GM12891 (cell line): ENCODE measurements around the gene CHI3L1.

Experiments
- DNase-seq: peaks from one replicate; pipeline ENCODE4 v3.0.0; 2011; ENCODE audit warnings: low spot score; ENCODE audit not compliant: insufficient read length
- FAIRE-seq: peaks from 2 replicates; lab custom pipeline; 2011; peaks lifted over from hg19 to GRCh38; lab: Jason Lieb, UNC
- PAX5 ChIP-seq: IDR thresholded peaks from 2 replicates; pipeline ENCODE4 v1.6.1; 2011; ENCODE audit warnings: low read length, moderate library complexity, mild to moderate bottlenecking; ENCODE audit not compliant: insufficient read depth, severe bottlenecking
- POLR2A ChIP-seq: IDR thresholded peaks from 2 replicates; pipeline ENCODE4 v1.6.1; 2011; ENCODE audit warnings: low read depth, low read length, control low read depth
- POLR2AphosphoS5 ChIP-seq: IDR thresholded peaks from 2 replicates; pipeline ENCODE4 v1.6.1; 2011; ENCODE audit warnings: low read depth, low read length, control low read depth
- POU2F2 ChIP-seq: IDR thresholded peaks from 2 replicates; pipeline ENCODE4 v1.6.1; 2011; ENCODE audit warnings: low read depth, mild to moderate bottlenecking, control low read depth, low read length, moderate library complexity
- SPI1 ChIP-seq: IDR thresholded peaks from 2 replicates; pipeline ENCODE4 v1.6.1; 2011; ENCODE audit warnings: low read depth, low read length, control low read depth
- TAF1 ChIP-seq: IDR thresholded peaks from 2 replicates; pipeline ENCODE4 v1.6.1; 2011; ENCODE audit warnings: low read depth, low read length, control low read depth

The CHI3L1 gene

GRCh38 chr1:203190949-203191348, 4.4 kb upstream of the CHI3L1 start:
- no peak for TF ChIP-seq POLR2A
- TF ChIP-seq POLR2AphosphoS5 = no peak
- TF ChIP-seq SPI1 = no peak
- no peak for TF ChIP-seq POU2F2
- no peak for TF ChIP-seq TAF1
- no peak for TF ChIP-seq PAX5
- FAIRE-seq = no peak
- no peak for DNase-seq

- no peak for FAIRE-seq
- TF ChIP-seq TAF1 (no peak), SPI1 (no peak), POLR2AphosphoS5 (no peak)
- DNase-seq = no peak
Measured at GRCh38 chr1:203189951-203190352, 3.4 kb upstream of the CHI3L1 start.

- DNase-seq (no peak), FAIRE-seq (no peak)
- TF ChIP-seq SPI1 (no peak), TAF1 (no peak), POLR2AphosphoS5 (no peak), POU2F2 (no peak), POLR2A (no peak), PAX5 (no peak)
Measured at GRCh38 chr1:203188686-203189232, 2.3 kb upstream of the CHI3L1 start.

GRCh38 chr1:203187689-203188264, 1.3 kb upstream of the CHI3L1 start:
- FAIRE-seq (no peak), DNase-seq (no peak)
- TF ChIP-seq PAX5 (no peak), POLR2A (no peak), TAF1 (no peak), SPI1 (no peak), POU2F2 (no peak), POLR2AphosphoS5 (no peak)

- DNase-seq = no peak
- TF ChIP-seq POLR2A (no peak), POU2F2 (no peak), SPI1 (no peak), PAX5 (no peak), TAF1 (no peak), POLR2AphosphoS5 (no peak)
- FAIRE-seq = no peak
Measured at GRCh38 chr1:203187304-203187685, 791 bp upstream of the CHI3L1 start.

DNA sequence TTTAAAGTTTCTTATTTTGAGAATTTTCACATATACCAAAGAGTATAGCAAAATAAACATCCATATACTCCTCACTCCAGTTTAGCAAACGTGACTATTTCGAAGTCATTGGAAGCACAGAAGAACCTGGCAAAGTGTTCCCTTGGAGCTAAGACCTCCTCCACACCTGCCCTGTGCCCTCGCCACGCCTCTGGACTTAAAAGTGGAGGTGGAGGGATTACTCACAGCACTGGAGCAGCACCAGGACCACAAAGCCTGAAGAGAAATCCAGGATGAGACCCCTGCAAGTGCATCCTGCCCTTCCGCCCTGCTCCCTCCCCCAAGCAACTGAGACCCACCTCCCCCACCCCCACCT, 436 bp downstream of the CHI3L1 start:
- FAIRE-seq (no peak), DNase-seq (no peak)
- no peak for TF ChIP-seq TAF1
- TF ChIP-seq PAX5 = no peak
- TF ChIP-seq POLR2A = no peak
- TF ChIP-seq SPI1 = no peak
- no peak for TF ChIP-seq POU2F2
- TF ChIP-seq POLR2AphosphoS5 = no peak

DNA sequence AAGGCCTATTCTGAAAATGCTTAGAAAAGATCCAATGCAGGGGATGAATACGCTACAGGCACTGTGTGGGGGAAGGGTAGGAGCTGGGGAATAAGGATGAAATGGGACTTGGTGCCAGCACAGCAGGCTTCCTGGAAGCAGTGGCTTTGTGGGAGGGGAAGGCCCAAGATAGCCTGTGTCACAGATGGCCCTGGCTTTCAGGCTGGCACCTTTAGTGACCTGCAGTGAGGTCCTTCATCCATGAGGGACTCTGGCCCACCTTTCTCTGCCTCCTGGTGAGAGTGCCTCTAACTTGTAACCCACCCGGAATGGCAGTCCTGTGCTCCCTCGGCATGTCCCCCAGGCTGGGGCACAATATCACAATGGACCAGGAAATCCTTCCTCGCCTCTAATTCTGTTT, 919 bp downstream of the CHI3L1 start:
- no peak for TF ChIP-seq SPI1
- no peak for TF ChIP-seq POU2F2
- TF ChIP-seq TAF1 = no peak
- FAIRE-seq (no peak), DNase-seq (no peak)

DNA sequence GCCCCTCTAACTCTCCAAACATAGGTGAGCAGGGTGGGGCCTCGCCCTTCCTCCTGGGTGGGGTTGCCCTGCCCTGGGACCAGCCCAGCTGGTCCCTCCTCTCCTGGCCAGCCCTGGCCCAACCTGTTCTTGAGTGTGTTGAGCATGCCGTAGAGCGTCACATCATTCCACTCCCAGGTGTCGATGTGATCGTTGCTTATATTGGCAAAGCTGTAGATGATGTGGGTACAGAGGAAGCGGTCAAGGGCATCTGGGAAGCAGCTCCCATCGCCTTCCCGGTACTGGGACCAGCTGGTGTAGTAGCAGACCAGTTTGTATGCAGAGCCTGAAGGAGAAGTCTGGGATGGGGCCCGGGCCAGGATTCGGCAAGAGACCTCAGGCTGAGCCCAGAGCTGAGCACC, 1.4 kb downstream of the CHI3L1 start:
- no peak for FAIRE-seq
- TF ChIP-seq POLR2AphosphoS5 (no peak), POU2F2 (no peak), PAX5 (no peak), POLR2A (no peak), SPI1 (no peak), TAF1 (no peak)

DNA sequence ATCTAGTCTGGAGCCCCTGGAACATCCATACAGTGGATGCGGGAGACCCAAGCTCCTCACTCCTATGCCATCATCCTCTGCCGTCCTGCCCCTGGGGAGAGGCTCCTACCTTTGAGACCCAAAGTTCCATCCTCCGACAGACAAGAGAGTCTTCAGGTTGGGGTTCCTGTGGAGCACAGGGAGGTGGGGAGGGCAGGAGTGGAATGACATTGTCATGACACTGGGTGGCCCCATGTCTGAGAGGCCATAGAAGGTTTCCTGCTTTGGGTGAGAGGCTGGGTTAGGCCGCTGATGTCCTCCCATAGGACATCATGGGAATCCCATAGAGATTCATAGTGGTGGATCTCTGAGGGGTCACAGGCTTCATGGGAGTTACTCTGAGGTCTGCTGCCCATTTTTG, 2.0 kb downstream of the CHI3L1 start:
- FAIRE-seq (no peak), DNase-seq (no peak)
- TF ChIP-seq POLR2AphosphoS5 = no peak
- no peak for TF ChIP-seq PAX5
- TF ChIP-seq SPI1 = no peak
- no peak for TF ChIP-seq POU2F2
- no peak for TF ChIP-seq POLR2A

More for the DNA sequence above, 1.4 kb downstream of the CHI3L1 start:
- no peak for DNase-seq

DNA sequence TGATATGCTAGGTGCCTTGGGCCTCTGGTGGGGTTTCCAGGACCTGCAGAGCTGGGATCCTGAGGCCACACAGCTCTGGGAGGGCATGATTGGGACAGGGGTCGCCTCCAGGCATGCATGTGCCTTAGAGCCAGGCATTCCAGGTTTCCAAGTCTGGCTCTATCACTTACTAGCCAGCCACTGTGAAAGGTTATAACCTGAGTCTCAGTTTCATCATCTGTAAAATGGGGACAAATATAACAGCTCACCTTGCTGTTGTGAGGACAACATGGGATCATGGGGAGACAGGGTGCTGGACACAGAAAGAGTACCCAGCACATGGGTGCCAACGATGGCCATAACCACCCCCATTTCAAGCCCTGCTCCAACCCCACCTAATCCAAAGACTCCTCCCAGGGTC, 2.7 kb downstream of the CHI3L1 start:
- no peak for DNase-seq
- no peak for TF ChIP-seq TAF1
- TF ChIP-seq SPI1 = no peak
- no peak for TF ChIP-seq POU2F2
- TF ChIP-seq PAX5 = no peak
- no peak for FAIRE-seq

- no peak for DNase-seq
- no peak for TF ChIP-seq POLR2AphosphoS5
- no peak for TF ChIP-seq TAF1
- TF ChIP-seq PAX5 = no peak
- no peak for TF ChIP-seq SPI1
- TF ChIP-seq POU2F2 = no peak
- TF ChIP-seq POLR2A = no peak
- FAIRE-seq = no peak
Measured at GRCh38 chr1:203182387-203182953, 4.0 kb downstream of the CHI3L1 start.
